ENCODE measurements around the gene FKBP15.

DNA sequence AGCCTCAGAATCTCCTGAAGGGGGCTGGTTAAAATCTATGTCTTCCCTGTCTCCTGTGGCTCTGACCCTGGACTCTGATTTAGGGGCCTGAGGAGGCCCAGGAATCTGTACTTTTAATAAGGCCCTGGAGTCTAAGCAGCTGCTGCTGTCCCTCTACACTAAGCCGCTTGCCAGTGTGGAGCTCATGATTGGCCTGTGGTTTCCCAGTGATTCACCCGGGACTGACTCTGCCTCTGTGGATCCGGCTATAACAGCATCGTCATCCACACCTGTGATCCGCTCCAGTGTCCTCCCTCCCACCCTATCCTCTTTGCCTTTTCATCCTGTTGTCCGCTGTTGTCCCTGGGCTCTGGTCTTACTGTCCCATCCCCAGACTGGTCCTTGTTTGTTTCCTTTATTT is 66.6 kb downstream of the FKBP15 start:
- TF ChIP-seq, protein P1, sequence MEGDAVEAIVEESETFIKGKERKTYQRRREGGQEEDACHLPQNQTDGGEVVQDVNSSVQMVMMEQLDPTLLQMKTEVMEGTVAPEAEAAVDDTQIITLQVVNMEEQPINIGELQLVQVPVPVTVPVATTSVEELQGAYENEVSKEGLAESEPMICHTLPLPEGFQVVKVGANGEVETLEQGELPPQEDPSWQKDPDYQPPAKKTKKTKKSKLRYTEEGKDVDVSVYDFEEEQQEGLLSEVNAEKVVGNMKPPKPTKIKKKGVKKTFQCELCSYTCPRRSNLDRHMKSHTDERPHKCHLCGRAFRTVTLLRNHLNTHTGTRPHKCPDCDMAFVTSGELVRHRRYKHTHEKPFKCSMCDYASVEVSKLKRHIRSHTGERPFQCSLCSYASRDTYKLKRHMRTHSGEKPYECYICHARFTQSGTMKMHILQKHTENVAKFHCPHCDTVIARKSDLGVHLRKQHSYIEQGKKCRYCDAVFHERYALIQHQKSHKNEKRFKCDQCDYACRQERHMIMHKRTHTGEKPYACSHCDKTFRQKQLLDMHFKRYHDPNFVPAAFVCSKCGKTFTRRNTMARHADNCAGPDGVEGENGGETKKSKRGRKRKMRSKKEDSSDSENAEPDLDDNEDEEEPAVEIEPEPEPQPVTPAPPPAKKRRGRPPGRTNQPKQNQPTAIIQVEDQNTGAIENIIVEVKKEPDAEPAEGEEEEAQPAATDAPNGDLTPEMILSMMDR (IDR thresholded peaks at IDR 0.05; ENCODE audit: poor library complexity, severe bottlenecking), result no peak
- TF ChIP-seq TAF1 (IDR thresholded peaks at IDR 0.05; ENCODE audit: low read depth) (no peak), EZH2 (IDR thresholded peaks at IDR 0.05; ENCODE audit: borderline replicate concordance, insufficient read depth, low read length, poor library complexity, severe bottlenecking) (no peak), SMC3 (conservative IDR thresholded peaks at IDR 0.05; ENCODE audit: poor library complexity) (no peak)
- TF ChIP-seq, protein P2, sequence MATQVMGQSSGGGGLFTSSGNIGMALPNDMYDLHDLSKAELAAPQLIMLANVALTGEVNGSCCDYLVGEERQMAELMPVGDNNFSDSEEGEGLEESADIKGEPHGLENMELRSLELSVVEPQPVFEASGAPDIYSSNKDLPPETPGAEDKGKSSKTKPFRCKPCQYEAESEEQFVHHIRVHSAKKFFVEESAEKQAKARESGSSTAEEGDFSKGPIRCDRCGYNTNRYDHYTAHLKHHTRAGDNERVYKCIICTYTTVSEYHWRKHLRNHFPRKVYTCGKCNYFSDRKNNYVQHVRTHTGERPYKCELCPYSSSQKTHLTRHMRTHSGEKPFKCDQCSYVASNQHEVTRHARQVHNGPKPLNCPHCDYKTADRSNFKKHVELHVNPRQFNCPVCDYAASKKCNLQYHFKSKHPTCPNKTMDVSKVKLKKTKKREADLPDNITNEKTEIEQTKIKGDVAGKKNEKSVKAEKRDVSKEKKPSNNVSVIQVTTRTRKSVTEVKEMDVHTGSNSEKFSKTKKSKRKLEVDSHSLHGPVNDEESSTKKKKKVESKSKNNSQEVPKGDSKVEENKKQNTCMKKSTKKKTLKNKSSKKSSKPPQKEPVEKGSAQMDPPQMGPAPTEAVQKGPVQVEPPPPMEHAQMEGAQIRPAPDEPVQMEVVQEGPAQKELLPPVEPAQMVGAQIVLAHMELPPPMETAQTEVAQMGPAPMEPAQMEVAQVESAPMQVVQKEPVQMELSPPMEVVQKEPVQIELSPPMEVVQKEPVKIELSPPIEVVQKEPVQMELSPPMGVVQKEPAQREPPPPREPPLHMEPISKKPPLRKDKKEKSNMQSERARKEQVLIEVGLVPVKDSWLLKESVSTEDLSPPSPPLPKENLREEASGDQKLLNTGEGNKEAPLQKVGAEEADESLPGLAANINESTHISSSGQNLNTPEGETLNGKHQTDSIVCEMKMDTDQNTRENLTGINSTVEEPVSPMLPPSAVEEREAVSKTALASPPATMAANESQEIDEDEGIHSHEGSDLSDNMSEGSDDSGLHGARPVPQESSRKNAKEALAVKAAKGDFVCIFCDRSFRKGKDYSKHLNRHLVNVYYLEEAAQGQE (IDR thresholded peaks at IDR 0.05; ENCODE audit: borderline replicate concordance), result no peak
